HepG2 (cell line): ENCODE data around the gene NFAT5.

Source experiments
- EP300 ChIP-seq, 3 experiments: sonication (generic) in 1 of 3; formaldehyde crosslinking in 1 of 3; IDR thresholded peaks; 2 replicates each; pipeline versions ENCODE4 v1.5.1 to v1.6.1; 2011 to 2020; ENCODE audit warnings: low read depth in 2 of 3, low read length in 2 of 3, borderline replicate concordance in 1 of 3, improper control_type of control experiment in 1 of 3, mild to moderate bottlenecking in 1 of 3, missing genetic modification reagents in 1 of 3, moderate library complexity in 1 of 3
- NFYB ChIP-seq: sonication (generic); formaldehyde crosslinking; IDR thresholded peaks from 2 replicates; pipeline ENCODE4 v1.4.0; 2020; ENCODE audit warnings: missing genetic modification reagents
- REPIN1 ChIP-seq: sonication (generic); formaldehyde crosslinking; IDR thresholded peaks from 2 replicates; pipeline ENCODE4 v1.8.0; 2022; ENCODE audit warnings: missing genetic modification reagents, low read depth, mild to moderate bottlenecking, borderline replicate concordance
- RFXAP ChIP-seq: sonication (generic); formaldehyde crosslinking; IDR thresholded peaks from 2 replicates; pipeline ENCODE4 v1.4.0; 2020; ENCODE audit warnings: missing genetic modification reagents, borderline replicate concordance
- RNF2 ChIP-seq: fragments of 450-650 bp; conservative IDR thresholded peaks from 2 replicates; pipeline ENCODE4 v1.6.1; 2016; ENCODE audit warnings: low read depth
- SMARCC2 ChIP-seq: fragments of 450-650 bp; IDR thresholded peaks from 2 replicates; pipeline ENCODE4 v1.6.1; 2017; ENCODE audit warnings: antibody characterized with exemption, mild to moderate bottlenecking
- TOE1 ChIP-seq: sonication (generic); formaldehyde crosslinking; IDR thresholded peaks from 2 replicates; pipeline ENCODE4 v1.4.0; 2020; ENCODE audit warnings: mild to moderate bottlenecking, missing genetic modification reagents
- USF2 ChIP-seq, 2 experiments: sonication (generic) in 1 of 2; formaldehyde crosslinking in 1 of 2; IDR thresholded peaks; 2 replicates each; pipeline versions ENCODE4 v1.5.1 to v1.6.1; 2011 to 2020; ENCODE audit warnings: borderline replicate concordance in 1 of 2, low read depth in 1 of 2, low read length in 1 of 2, mild to moderate bottlenecking in 1 of 2, missing genetic modification reagents in 1 of 2, moderate library complexity in 1 of 2
- ZNF24 ChIP-seq: fragments of 450-650 bp; IDR thresholded peaks from 2 replicates; pipeline ENCODE4 v1.6.1; 2017; ENCODE audit warnings: antibody characterized with exemption, mild to moderate bottlenecking

- TF ChIP-seq SMARCC2 (no peak), RNF2 (no peak), REPIN1 (no peak), NFYB (CRISPR knock-in tag) (no peak), USF2 (IDR thresholded peaks at IDR 0.05; ENCODE audit: low read depth, low read length) (no peak), USF2 (CRISPR knock-in tag; IDR thresholded peaks at IDR 0.05; ENCODE audit: borderline replicate concordance) (no peak), EP300 (IDR thresholded peaks at IDR 0.05; ENCODE audit: low read depth in 2 of 2, low read length in 2 of 2) (no peak), EP300 (CRISPR knock-in tag; IDR thresholded peaks at IDR 0.05; ENCODE audit: borderline replicate concordance) (no peak), RFXAP (CRISPR knock-in tag) (no peak), TOE1 (CRISPR knock-in tag) (no peak), ZNF24 (no peak)
Observed at GRCh38 chr16:69660166-69660565, 94.4 kb downstream of the NFAT5 start.
